ENCODE results near the gene NAALAD2.
"Not testable (repeated sequence)": the region's sequence is repeated elsewhere in the genome, so short reads cannot be mapped to it uniquely, and the experiment has no call there.

The NAALAD2 gene

GRCh38 chr11:90228056-90228455 is 93.6 kb downstream of the NAALAD2 start:
- no peak overlapping the region for H3K4me3 ChIP-seq (replicated peaks; ENCODE audit: low read depth, low read length)
- no peak for TF ChIP-seq CTCF (IDR thresholded peaks at IDR 0.05; ENCODE audit: low read length, missing control alignments)
- DNase-seq (ENCODE audit: low read depth) = no peak

GRCh38 chr11:90229791-90230190 is 95.3 kb downstream of the NAALAD2 start:
- DNase-seq (ENCODE audit: low read depth) = no peak

GRCh38 chr11:90234977-90235376 is 100.5 kb downstream of the NAALAD2 start:
- no peak for DNase-seq (ENCODE audit: low read depth)
- no peak overlapping the region for H3K4me3 ChIP-seq (replicated peaks; ENCODE audit: low read depth, low read length)
- TF ChIP-seq CTCF (IDR thresholded peaks at IDR 0.05; ENCODE audit: low read length, missing control alignments) = no peak

More at GRCh38 chr11:90229791-90230190, 95.3 kb downstream of the NAALAD2 start:
- H3K4me3 ChIP-seq (replicated peaks; ENCODE audit: low read depth, low read length) = no peak overlapping the region
- TF ChIP-seq CTCF (IDR thresholded peaks at IDR 0.05; ENCODE audit: low read length, missing control alignments) = no peak

GRCh38 chr11:90235526-90235925 is 101.1 kb downstream of the NAALAD2 start:
- peak; percentile 7 for DNase-seq (ENCODE audit: low read depth)
- no peak for TF ChIP-seq CTCF (IDR thresholded peaks at IDR 0.05; ENCODE audit: low read length, missing control alignments)

GRCh38 chr11:90237004-90237403 is 102.5 kb downstream of the NAALAD2 start:
- no peak for TF ChIP-seq CTCF (IDR thresholded peaks at IDR 0.05; ENCODE audit: low read length, missing control alignments)
- DNase-seq (ENCODE audit: low read depth) = no peak
- H3K4me3 ChIP-seq (replicated peaks; ENCODE audit: low read depth, low read length) = no peak overlapping the region

More at GRCh38 chr11:90235526-90235925, 101.1 kb downstream of the NAALAD2 start:
- no peak overlapping the region for H3K4me3 ChIP-seq (replicated peaks; ENCODE audit: low read depth, low read length)

- not testable (repeated sequence) for H3K4me3 ChIP-seq (replicated peaks; ENCODE audit: low read depth, low read length); DNase-seq (ENCODE audit: low read depth)
These were observed 105.6 kb downstream of the NAALAD2 start for GRCh38 chr11:90239967-90240636.

- H3K4me3 ChIP-seq (replicated peaks; ENCODE audit: low read depth, low read length) = no peak overlapping the region
- no peak for TF ChIP-seq CTCF (IDR thresholded peaks at IDR 0.05; ENCODE audit: low read length, missing control alignments)
- DNase-seq (ENCODE audit: low read depth) = no peak
These were observed 107.0 kb downstream of the NAALAD2 start for GRCh38 chr11:90241414-90241813.
